ENCODE results near the gene CCDC141.

DNA sequence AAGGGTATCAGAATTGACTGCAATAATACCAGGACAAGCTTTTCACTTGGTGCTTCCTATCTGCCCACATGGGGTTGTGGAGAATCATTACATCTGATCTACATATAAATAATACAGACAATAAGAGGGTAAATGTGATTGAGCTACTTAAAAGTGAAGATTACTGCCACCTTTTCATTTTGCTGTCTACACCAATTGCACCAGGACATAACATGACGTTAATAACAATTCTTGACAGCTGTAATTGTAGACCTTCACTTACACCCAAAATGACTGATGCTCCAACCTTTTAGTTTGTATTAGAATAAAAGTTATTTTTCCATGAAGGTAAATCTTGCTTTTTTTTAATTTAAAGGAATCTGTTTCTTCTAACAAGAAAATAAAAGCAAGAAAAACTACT, 206.2 kb downstream of the CCDC141 start:
- TF ChIP-seq SIN3A (IDR thresholded peaks at IDR 0.05; ENCODE audit: borderline replicate concordance, insufficient read depth, low read length) (no peak), POLR2AphosphoS5 (IDR thresholded peaks at IDR 0.05; ENCODE audit: low read depth, low read length) (no peak)
- TF ChIP-seq, protein P1, sequence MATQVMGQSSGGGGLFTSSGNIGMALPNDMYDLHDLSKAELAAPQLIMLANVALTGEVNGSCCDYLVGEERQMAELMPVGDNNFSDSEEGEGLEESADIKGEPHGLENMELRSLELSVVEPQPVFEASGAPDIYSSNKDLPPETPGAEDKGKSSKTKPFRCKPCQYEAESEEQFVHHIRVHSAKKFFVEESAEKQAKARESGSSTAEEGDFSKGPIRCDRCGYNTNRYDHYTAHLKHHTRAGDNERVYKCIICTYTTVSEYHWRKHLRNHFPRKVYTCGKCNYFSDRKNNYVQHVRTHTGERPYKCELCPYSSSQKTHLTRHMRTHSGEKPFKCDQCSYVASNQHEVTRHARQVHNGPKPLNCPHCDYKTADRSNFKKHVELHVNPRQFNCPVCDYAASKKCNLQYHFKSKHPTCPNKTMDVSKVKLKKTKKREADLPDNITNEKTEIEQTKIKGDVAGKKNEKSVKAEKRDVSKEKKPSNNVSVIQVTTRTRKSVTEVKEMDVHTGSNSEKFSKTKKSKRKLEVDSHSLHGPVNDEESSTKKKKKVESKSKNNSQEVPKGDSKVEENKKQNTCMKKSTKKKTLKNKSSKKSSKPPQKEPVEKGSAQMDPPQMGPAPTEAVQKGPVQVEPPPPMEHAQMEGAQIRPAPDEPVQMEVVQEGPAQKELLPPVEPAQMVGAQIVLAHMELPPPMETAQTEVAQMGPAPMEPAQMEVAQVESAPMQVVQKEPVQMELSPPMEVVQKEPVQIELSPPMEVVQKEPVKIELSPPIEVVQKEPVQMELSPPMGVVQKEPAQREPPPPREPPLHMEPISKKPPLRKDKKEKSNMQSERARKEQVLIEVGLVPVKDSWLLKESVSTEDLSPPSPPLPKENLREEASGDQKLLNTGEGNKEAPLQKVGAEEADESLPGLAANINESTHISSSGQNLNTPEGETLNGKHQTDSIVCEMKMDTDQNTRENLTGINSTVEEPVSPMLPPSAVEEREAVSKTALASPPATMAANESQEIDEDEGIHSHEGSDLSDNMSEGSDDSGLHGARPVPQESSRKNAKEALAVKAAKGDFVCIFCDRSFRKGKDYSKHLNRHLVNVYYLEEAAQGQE (IDR thresholded peaks at IDR 0.05; ENCODE audit: insufficient read depth in 1 of 2, low read depth in 2 of 2, low read length in 2 of 2) = no peak
